Activated T-helper 2 cell treated with anti-CD3 and anti-CD28 coated beads, Interferon-gamma antibody, Interleukin-2, Interleukin-4, amounts not matched to agents 10 μg/mL and 5 μg/mL and 100 μg/mL, durations not matched to agents 14 hours and 24 hours and 36 hours (primary cell): ENCODE results near the gene KCNJ16. TPM values are rescaled to one million over a fixed set of nuclear protein-coding genes. Genes with fewer than 3 reads are reported as not detected.

Experiments
- DNase-seq: peaks from one replicate; pipeline ENCODE4 v3.0.0; 2021; ENCODE audit warnings: low spot score
- H3K27ac Mint-ChIP-seq: one replicate; pipeline ENCODE4 v1.8.0; 2021; ENCODE audit warnings: mixed read lengths
- H3K27me3 Mint-ChIP-seq: one replicate; pipeline ENCODE4 v1.8.0; 2021; ENCODE audit warnings: low read depth, mixed read lengths
- H3K36me3 Mint-ChIP-seq: one replicate; pipeline ENCODE4 v1.8.0; 2021; ENCODE audit warnings: low read depth, mixed read lengths
- H3K4me1 Mint-ChIP-seq: one replicate; pipeline ENCODE4 v1.8.0; 2021; ENCODE audit warnings: low read depth, mixed read lengths
- H3K4me3 Mint-ChIP-seq: one replicate; pipeline ENCODE4 v1.8.0; 2021; ENCODE audit warnings: low read depth, mild to moderate bottlenecking, moderate library complexity, mixed read lengths
- H3K9me3 Mint-ChIP-seq: one replicate; pipeline ENCODE4 v1.8.0; 2021; ENCODE audit warnings: mixed read lengths
- intact Hi-C: fragments of 100-400 bp; cut with micrococcal nuclease; formaldehyde crosslinking; loops from one replicate; pipeline ENCODE4 v1.15.1; 2023
- total RNA-seq: library from RNA; stranded (reverse); gene quantifications from 2 replicates; pipeline ENCODE4 v1.2.3, GENCODE V29; 2022

KCNJ16 gene
- total RNA-seq, 1 donor from 2014 or later = not detected

GRCh38 chr17:70124723-70125122 is 49.7 kb downstream of the KCNJ16 start:
- H3K4me1 Mint-ChIP-seq = peaks cover 9% of the 10 kb centered on the region
- H3K36me3 Mint-ChIP-seq = no peaks in the 10 kb centered on the region
- H3K9me3 Mint-ChIP-seq = peaks cover 4% of the 10 kb centered on the region
- no peak overlapping the region for H3K4me3 Mint-ChIP-seq
- H3K27ac Mint-ChIP-seq = no peak overlapping the region
- intact Hi-C loops = no loop called here
- H3K27me3 Mint-ChIP-seq = peaks cover 2% of the 10 kb centered on the region
- DNase-seq = no peak

GRCh38 chr17:70127221-70127873 is 52.3 kb downstream of the KCNJ16 start:
- peaks cover 9% of the 10 kb centered on the region for H3K4me1 Mint-ChIP-seq
- no peak overlapping the region for H3K4me3 Mint-ChIP-seq
- intact Hi-C loops = no loop called here
- H3K27me3 Mint-ChIP-seq = peaks cover 5% of the 10 kb centered on the region
- H3K36me3 Mint-ChIP-seq = no peaks in the 10 kb centered on the region
- DNase-seq = no peak
- H3K27ac Mint-ChIP-seq = no peak overlapping the region
- H3K9me3 Mint-ChIP-seq = peaks cover 4% of the 10 kb centered on the region

- no peak overlapping the region for H3K4me3 Mint-ChIP-seq
- H3K4me1 Mint-ChIP-seq = peaks cover 6% of the 10 kb centered on the region
- H3K27me3 Mint-ChIP-seq = peaks cover 5% of the 10 kb centered on the region
- no peaks in the 10 kb centered on the region for H3K36me3 Mint-ChIP-seq
- DNase-seq = no peak
- H3K27ac Mint-ChIP-seq = no peak overlapping the region
- intact Hi-C loops = no loop called here
- peaks cover 4% of the 10 kb centered on the region for H3K9me3 Mint-ChIP-seq
Observed at GRCh38 chr17:70128727-70129238, 53.8 kb downstream of the KCNJ16 start.

DNA sequence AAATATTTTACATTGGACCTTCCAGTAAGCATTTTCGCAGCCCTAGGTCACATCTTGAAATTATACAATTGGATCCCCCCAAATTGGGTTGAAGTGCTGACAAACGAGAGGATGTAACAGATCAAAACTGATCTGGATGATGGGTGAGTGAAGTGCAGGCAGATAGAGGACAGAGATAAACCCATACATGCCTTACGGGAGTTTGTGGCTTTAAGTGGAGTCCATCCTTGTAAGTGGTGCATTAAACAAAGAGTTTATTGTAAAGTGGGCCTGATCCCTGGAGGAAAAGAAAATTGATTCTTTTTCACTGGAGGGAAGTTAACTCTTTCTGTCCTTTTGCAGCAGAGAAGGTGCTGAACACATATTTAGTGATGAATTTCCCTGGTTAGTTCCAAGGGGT is 55.3 kb downstream of the KCNJ16 start:
- Mint-ChIP-seq H3K36me3 (no peaks in the 10 kb centered on the region), H3K27me3 (peaks cover 10% of the 10 kb centered on the region), H3K9me3 (peaks cover 4% of the 10 kb centered on the region), H3K4me1 (no peaks in the 10 kb centered on the region), H3K4me3 (no peak overlapping the region), H3K27ac (no peak overlapping the region)
- DNase-seq = no peak
- intact Hi-C loops = no loop called here

GRCh38 chr17:70132505-70132904 is 57.5 kb downstream of the KCNJ16 start:
- no peak overlapping the region for H3K27ac Mint-ChIP-seq
- H3K36me3 Mint-ChIP-seq = no peaks in the 10 kb centered on the region
- DNase-seq = no peak
- peaks cover 4% of the 10 kb centered on the region for H3K9me3 Mint-ChIP-seq
- peaks cover 11% of the 10 kb centered on the region for H3K4me1 Mint-ChIP-seq
- no peak overlapping the region for H3K4me3 Mint-ChIP-seq
- H3K27me3 Mint-ChIP-seq = peaks cover 10% of the 10 kb centered on the region
- intact Hi-C loops = no loop called here

DNA sequence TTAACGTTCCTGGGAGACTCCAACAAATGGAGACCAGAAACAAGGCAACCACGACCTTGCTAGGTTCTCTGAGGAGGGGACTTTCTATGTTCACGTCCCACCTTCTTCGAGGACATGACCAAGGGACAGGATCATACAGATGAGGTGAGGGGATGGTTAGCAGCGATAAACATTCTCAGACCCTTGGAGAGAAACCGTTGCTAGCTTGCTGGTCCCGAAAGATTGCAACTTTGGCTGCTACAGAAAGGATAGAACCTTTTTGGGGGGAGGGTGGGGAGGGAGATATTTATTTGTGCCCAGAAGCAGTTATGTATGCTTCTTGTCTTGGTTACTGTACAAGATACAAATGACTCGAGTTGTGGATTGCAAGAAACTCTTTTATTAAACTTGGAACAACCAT is 59.0 kb downstream of the KCNJ16 start:
- intact Hi-C loops = no loop called here
- H3K36me3 Mint-ChIP-seq = no peaks in the 10 kb centered on the region
- H3K9me3 Mint-ChIP-seq = no peaks in the 10 kb centered on the region
- peaks cover 10% of the 10 kb centered on the region for H3K27me3 Mint-ChIP-seq
- peaks cover 23% of the 10 kb centered on the region for H3K4me1 Mint-ChIP-seq
- no peak overlapping the region for H3K4me3 Mint-ChIP-seq
- no peak overlapping the region for H3K27ac Mint-ChIP-seq
- DNase-seq = no peak

DNA sequence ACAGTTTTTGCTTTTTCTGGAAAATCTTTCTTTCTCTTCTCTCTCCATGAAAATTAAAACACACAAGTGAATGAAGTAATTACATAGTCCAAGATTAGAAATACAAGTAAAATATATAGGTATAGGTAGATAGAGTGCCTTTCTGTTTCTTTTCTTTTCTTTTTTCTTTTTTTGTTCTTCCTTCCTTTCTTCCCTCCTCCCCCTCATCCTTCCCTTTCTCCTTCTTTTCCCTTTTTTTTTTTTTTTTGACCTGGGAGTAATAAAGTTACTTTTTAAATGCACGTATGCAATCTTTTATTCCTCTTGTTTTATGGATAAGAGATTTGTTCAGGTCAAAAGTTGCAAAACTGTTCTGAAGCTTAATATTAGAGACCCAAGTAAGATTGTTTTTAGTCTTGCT is 59.8 kb downstream of the KCNJ16 start:
- Mint-ChIP-seq H3K27ac (no peak overlapping the region), H3K27me3 (peaks cover 10% of the 10 kb centered on the region), H3K9me3 (no peaks in the 10 kb centered on the region), H3K36me3 (no peaks in the 10 kb centered on the region), H3K4me1 (peaks cover 23% of the 10 kb centered on the region), H3K4me3 (no peak overlapping the region)
- DNase-seq = no peak
- intact Hi-C loops = loop anchor here (5.0 kb wide), 3 partner anchors 42 to 397 kb away; no protein-coding TSS in a partner anchor

DNA sequence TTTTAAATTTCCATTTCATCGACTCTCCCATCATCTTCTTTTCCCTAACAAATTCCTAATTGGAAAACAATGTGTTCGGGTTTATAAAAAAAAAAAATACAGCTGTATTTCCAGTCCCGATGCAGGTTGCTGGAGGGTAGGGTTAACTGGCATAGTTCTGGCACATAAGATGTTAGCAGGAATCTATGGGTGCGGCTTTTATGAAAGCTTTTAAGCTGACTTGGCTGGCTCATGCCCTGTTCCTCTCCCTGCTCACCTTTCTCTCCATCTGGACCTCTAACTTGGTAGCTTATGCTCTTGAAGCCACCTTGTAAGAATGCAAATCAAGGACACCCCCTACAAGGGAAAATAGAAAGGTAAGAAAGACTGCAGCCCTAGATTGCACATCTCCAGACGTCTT is 61.1 kb downstream of the KCNJ16 start:
- peaks cover 10% of the 10 kb centered on the region for H3K27me3 Mint-ChIP-seq
- no peak overlapping the region for H3K27ac Mint-ChIP-seq
- no peaks in the 10 kb centered on the region for H3K9me3 Mint-ChIP-seq
- no peak for DNase-seq
- H3K4me1 Mint-ChIP-seq = peaks cover 23% of the 10 kb centered on the region
- intact Hi-C loops = loop anchor here (2.0 to 5.0 kb wide), 6 partner anchors 29 to 399 kb away; partner anchors contain the start of gene KCNJ2
- H3K36me3 Mint-ChIP-seq = no peaks in the 10 kb centered on the region
- no peak overlapping the region for H3K4me3 Mint-ChIP-seq

GRCh38 chr17:70137451-70138230 is 62.6 kb downstream of the KCNJ16 start:
- Mint-ChIP-seq H3K27me3 (peaks cover 5% of the 10 kb centered on the region), H3K9me3 (no peaks in the 10 kb centered on the region), H3K36me3 (no peaks in the 10 kb centered on the region), H3K4me3 (no peak overlapping the region), H3K4me1 (peaks cover 23% of the 10 kb centered on the region), H3K27ac (peak overlapping the region; percentile 61)
- peak; percentile 41 for DNase-seq
- intact Hi-C loops = loop anchor here (1.0 to 5.0 kb wide), 7 partner anchors 31 to 428 kb away; partner anchors contain the start of gene KCNJ2

DNA sequence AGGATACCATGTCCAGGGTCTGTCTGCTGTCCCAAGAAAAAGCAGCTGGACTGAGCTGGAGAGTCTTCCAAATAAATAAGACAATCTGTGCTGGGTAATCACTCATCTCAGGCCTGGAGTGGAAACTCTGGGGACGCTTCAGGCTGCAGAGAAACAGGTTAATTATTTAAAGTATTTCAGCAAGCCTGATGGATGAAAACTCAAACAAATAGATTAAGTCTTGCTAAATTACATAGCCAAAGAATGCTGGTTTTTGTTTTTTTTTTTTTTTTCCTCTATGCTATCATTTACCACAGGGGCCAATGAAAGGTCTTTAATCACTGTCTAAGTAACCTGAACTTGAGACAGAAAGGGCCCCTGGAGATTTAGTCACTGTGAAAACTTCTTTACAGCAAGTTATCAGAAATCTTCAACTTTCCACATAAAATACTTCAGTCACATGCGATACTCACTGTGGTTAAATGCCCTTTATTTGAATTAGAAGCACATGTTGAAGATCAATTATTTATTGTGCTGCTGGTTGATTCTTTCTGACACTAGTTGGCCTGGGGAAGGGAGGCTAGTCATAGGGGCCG is 63.4 kb downstream of the KCNJ16 start:
- Mint-ChIP-seq H3K4me3 (peak overlapping the region; percentile 8), H3K4me1 (peaks cover 24% of the 10 kb centered on the region), H3K36me3 (no peaks in the 10 kb centered on the region), H3K27ac (peak overlapping the region; percentile 38), H3K27me3 (peaks cover 5% of the 10 kb centered on the region), H3K9me3 (no peaks in the 10 kb centered on the region)
- intact Hi-C loops = loop anchor here (5.0 kb wide), 3 partner anchors 46 to 401 kb away; no protein-coding TSS in a partner anchor
- no peak for DNase-seq

GRCh38 chr17:70139449-70139993 is 64.5 kb downstream of the KCNJ16 start:
- intact Hi-C loops = loop anchor here (5.0 kb wide), 3 partner anchors 47 to 402 kb away; no protein-coding TSS in a partner anchor
- H3K4me3 Mint-ChIP-seq = no peak overlapping the region
- H3K4me1 Mint-ChIP-seq = peaks cover 24% of the 10 kb centered on the region

GRCh38 chr17:70144260-70144846 is 69.3 kb downstream of the KCNJ16 start:
- no peak for DNase-seq
- Mint-ChIP-seq H3K36me3 (no peaks in the 10 kb centered on the region), H3K9me3 (no peaks in the 10 kb centered on the region), H3K4me3 (no peak overlapping the region), H3K27ac (no peak overlapping the region), H3K4me1 (peaks cover 3% of the 10 kb centered on the region), H3K27me3 (peaks cover 8% of the 10 kb centered on the region)
- intact Hi-C loops = loop anchor here (1.0 to 2.0 kb wide), 2 partner anchors 538 to 575 kb away; no protein-coding TSS in a partner anchor

More at GRCh38 chr17:70139449-70139993, 64.5 kb downstream of the KCNJ16 start:
- peaks cover 4% of the 10 kb centered on the region for H3K27me3 Mint-ChIP-seq
- H3K9me3 Mint-ChIP-seq = no peaks in the 10 kb centered on the region
- no peak overlapping the region for H3K27ac Mint-ChIP-seq
- no peaks in the 10 kb centered on the region for H3K36me3 Mint-ChIP-seq
- no peak for DNase-seq
